ENCODE measurements around the gene AP3M1.

The AP3M1 gene

DNA sequence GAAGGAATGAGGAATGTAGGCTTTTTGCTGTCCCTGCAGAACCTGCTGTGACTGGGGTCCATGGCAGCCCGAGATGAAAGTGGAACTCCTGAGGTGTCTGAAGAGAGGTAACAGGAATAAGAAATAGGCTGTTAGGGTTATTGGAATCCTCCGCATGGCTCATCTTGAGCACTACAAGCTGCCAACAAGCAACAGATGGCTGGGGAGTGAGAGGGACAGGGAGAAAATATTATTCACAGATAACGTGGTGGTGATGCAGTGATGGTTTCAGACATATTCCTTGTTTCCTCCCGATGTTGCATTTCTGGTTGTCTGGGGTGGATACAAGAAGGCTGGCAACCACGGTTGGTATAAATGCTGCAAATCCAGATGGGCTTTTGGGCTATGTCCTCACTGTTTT lies 46.1 kb downstream of the AP3M1 start:
- no peak overlapping the region for H3K9ac ChIP-seq (ENCODE audit: low read depth, low read length, poor library complexity, severe bottlenecking)
- no peaks in the 10 kb centered on the region for H3K79me2 ChIP-seq (ENCODE audit: insufficient read depth, low read length)
- TF ChIP-seq, protein P1, sequence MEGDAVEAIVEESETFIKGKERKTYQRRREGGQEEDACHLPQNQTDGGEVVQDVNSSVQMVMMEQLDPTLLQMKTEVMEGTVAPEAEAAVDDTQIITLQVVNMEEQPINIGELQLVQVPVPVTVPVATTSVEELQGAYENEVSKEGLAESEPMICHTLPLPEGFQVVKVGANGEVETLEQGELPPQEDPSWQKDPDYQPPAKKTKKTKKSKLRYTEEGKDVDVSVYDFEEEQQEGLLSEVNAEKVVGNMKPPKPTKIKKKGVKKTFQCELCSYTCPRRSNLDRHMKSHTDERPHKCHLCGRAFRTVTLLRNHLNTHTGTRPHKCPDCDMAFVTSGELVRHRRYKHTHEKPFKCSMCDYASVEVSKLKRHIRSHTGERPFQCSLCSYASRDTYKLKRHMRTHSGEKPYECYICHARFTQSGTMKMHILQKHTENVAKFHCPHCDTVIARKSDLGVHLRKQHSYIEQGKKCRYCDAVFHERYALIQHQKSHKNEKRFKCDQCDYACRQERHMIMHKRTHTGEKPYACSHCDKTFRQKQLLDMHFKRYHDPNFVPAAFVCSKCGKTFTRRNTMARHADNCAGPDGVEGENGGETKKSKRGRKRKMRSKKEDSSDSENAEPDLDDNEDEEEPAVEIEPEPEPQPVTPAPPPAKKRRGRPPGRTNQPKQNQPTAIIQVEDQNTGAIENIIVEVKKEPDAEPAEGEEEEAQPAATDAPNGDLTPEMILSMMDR (conservative IDR thresholded peaks at IDR 0.05; ENCODE audit: low read length), result no peak
- TF ChIP-seq EZH2phosphoT487 (IDR thresholded peaks at IDR 0.05; ENCODE audit: borderline replicate concordance), result no peak
- H3F3A ChIP-seq (ENCODE audit: low read depth), result no peaks in the 10 kb centered on the region
- peaks cover 60% of the 10 kb centered on the region; the same call in 1 of the 2 replicates for H3K36me3 ChIP-seq (ENCODE audit: insufficient read depth, low read length)
- no peak overlapping the region for H3K4me3 ChIP-seq (ENCODE audit: low read length, poor library complexity, severe bottlenecking)
- no peak overlapping the region for H3K4me2 ChIP-seq (ENCODE audit: low read depth, low read length, poor library complexity, severe bottlenecking)
- no peaks in the 10 kb centered on the region for H4K20me1 ChIP-seq (ENCODE audit: insufficient read depth, low read length, poor library complexity, severe bottlenecking)
- no peaks in the 10 kb centered on the region for H3K4me1 ChIP-seq (ENCODE audit: insufficient read depth, low read length, poor library complexity, severe bottlenecking)
- no peaks in the 10 kb centered on the region for H3K27me3 ChIP-seq (ENCODE audit: insufficient read depth, low read length, poor library complexity, severe bottlenecking)
- no peaks in the 10 kb centered on the region for H3K9me3 ChIP-seq (ENCODE audit: insufficient read depth, low read depth, low read length)
- H2AFZ ChIP-seq (ENCODE audit: low read length), result no peak overlapping the region
- H3K9me2 ChIP-seq (replicated peaks; ENCODE audit: low read depth, low read length), result no peaks in the 10 kb centered on the region

DNA sequence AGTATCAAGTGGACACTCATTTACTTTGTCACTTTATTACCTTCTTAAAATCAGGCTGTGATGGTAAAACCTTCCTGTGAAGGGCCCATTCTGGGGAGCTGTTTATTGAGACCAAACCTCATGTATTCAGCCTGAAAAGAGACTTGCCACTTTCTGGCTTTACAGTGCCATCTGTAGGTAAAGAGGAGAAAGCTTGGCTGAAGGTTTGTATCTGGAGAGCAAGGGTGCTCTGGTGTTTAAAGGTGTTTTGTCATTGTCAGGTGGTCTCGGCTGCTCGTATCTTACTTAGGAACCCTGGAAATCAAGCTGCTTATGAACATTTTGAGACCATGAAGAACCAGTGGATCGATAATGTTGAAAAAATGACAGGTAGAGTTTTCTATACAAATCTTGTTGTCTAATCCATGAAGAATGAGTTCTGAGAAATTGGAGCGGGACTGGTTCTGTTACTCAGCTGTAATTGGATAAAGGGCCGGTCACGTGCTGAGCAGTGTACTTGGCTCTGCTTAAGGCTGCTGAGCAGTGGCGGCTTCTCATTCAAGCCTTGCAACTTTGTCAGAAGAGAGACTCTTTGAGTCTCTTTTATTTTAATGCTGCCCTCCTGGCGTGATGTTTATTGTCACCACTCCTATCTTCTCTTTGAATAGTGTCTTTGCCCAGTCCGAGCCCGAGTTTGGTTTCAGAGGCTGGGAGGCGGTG lies 46.9 kb downstream of the AP3M1 start:
- Histone ChIP-seq H3K9me2 (replicated peaks; ENCODE audit: low read depth, low read length) (no peaks in the 10 kb centered on the region), H3K4me3 (ENCODE audit: low read length, poor library complexity, severe bottlenecking) (no peak overlapping the region), H3K9me3 (ENCODE audit: insufficient read depth, low read depth, low read length) (no peaks in the 10 kb centered on the region), H4K20me1 (ENCODE audit: insufficient read depth, low read length, poor library complexity, severe bottlenecking) (no peaks in the 10 kb centered on the region), H3K4me1 (ENCODE audit: insufficient read depth, low read length, poor library complexity, severe bottlenecking) (peaks cover 5% of the 10 kb centered on the region), H2AFZ (ENCODE audit: low read length) (no peak overlapping the region), H3K4me2 (ENCODE audit: low read depth, low read length, poor library complexity, severe bottlenecking) (no peak overlapping the region), H3K9ac (ENCODE audit: low read depth, low read length, poor library complexity, severe bottlenecking) (no peak overlapping the region), H3F3A (ENCODE audit: low read depth) (no peaks in the 10 kb centered on the region), H3K27me3 (ENCODE audit: insufficient read depth, low read length, poor library complexity, severe bottlenecking) (no peaks in the 10 kb centered on the region), H3K36me3 (ENCODE audit: insufficient read depth, low read length) (peaks cover 59% of the 10 kb centered on the region; the same call in 1 of the 2 replicates), H3K79me2 (ENCODE audit: insufficient read depth, low read length) (no peaks in the 10 kb centered on the region)
- TF ChIP-seq, protein P1 (conservative IDR thresholded peaks at IDR 0.05; ENCODE audit: low read length), result peak; percentile 65
- TF ChIP-seq EZH2phosphoT487 (IDR thresholded peaks at IDR 0.05; ENCODE audit: borderline replicate concordance), result no peak

- H2AFZ ChIP-seq (ENCODE audit: low read length), result no peak overlapping the region
- H3K9ac ChIP-seq (ENCODE audit: low read depth, low read length, poor library complexity, severe bottlenecking), result no peak overlapping the region
- no peaks in the 10 kb centered on the region for H3K9me2 ChIP-seq (replicated peaks; ENCODE audit: low read depth, low read length)
- no peaks in the 10 kb centered on the region for H3F3A ChIP-seq (ENCODE audit: low read depth)
- H3K36me3 ChIP-seq (ENCODE audit: insufficient read depth, low read length), result peaks cover 62% of the 10 kb centered on the region; the same call in 1 of the 2 replicates
- H3K4me2 ChIP-seq (ENCODE audit: low read depth, low read length, poor library complexity, severe bottlenecking), result no peak overlapping the region
- peaks cover 10% of the 10 kb centered on the region for H3K4me1 ChIP-seq (ENCODE audit: insufficient read depth, low read length, poor library complexity, severe bottlenecking)
- no peaks in the 10 kb centered on the region for H3K27me3 ChIP-seq (ENCODE audit: insufficient read depth, low read length, poor library complexity, severe bottlenecking)
- H4K20me1 ChIP-seq (ENCODE audit: insufficient read depth, low read length, poor library complexity, severe bottlenecking), result no peaks in the 10 kb centered on the region
- H3K79me2 ChIP-seq (ENCODE audit: insufficient read depth, low read length), result no peaks in the 10 kb centered on the region
- no peak overlapping the region for H3K4me3 ChIP-seq (ENCODE audit: low read length, poor library complexity, severe bottlenecking)
- H3K9me3 ChIP-seq (ENCODE audit: insufficient read depth, low read depth, low read length), result no peaks in the 10 kb centered on the region
- TF ChIP-seq, protein P1 (conservative IDR thresholded peaks at IDR 0.05; ENCODE audit: low read length), result no peak
- TF ChIP-seq EZH2phosphoT487 (IDR thresholded peaks at IDR 0.05; ENCODE audit: borderline replicate concordance), result no peak
These were observed 50.8 kb downstream of the AP3M1 start for GRCh38 chr10:74099836-74100235.

Measured in Loucy (cell line).